Inflammatory macrophage (primary cell): Measurements from ENCODE around the gene NOP16.

Experiments used
- DNase-seq, 2 donors: peaks; one replicate each; pipeline ENCODE4 v3.0.0-alpha.2; 2020 to 2022

Gene NOP16

DNA sequence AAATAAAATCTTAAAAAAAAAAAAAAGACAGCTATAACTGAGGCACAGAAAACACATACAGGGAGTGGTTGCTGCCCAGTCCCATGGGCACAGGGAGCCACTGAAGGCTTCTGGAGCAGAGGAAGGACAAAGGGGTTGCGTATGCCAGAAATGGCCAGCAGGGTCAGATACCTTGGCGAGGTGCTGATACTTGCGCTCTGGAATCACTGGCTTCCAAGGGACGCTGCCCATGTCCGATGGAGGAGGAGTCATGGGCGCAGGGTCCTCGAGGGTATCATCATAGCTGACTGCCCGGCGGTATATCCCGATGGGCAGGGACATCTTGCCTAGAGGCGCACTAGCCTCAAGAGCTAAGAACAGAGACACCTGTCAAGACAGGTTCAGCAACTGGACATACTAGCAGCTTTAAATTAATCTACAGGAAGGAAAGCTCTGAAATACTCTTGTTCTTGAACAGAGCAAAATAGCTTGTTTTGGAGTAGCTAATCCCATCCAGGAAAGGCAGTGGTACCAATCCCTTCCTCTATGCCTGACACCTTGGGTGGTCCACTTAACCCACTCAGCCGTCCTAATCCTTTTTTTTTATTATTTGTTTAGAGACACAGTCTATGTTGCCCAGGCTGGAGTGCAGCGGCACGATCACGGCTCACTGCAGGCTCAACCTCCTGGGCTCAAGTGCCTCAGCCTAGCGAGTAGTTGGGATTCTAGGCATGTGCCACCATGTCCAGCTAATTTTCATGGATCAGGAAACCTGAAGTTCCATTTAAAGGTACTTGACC, 32.8 kb downstream of the NOP16 start:
- no peak for DNase-seq

DNA sequence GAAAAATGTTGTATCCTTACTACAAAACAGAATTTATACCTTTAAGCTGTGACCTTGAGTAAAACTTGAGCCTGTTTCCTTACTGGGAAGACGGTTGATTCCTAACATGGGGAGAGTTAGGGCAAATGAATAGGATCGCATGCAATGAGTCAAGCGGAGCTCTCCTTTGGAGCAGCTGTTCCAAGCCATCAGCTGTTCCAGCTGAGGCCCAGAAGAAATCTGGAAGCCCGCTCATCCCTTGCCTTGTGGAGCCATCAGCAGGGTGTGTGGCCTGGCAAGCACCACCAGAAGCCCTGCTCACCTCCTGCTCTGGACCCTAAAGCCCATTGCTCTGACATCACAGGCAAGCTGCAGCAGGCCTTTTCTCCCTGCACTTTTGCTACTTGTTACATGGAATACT, 34.9 kb downstream of the NOP16 start:
- no peak for DNase-seq

DNA sequence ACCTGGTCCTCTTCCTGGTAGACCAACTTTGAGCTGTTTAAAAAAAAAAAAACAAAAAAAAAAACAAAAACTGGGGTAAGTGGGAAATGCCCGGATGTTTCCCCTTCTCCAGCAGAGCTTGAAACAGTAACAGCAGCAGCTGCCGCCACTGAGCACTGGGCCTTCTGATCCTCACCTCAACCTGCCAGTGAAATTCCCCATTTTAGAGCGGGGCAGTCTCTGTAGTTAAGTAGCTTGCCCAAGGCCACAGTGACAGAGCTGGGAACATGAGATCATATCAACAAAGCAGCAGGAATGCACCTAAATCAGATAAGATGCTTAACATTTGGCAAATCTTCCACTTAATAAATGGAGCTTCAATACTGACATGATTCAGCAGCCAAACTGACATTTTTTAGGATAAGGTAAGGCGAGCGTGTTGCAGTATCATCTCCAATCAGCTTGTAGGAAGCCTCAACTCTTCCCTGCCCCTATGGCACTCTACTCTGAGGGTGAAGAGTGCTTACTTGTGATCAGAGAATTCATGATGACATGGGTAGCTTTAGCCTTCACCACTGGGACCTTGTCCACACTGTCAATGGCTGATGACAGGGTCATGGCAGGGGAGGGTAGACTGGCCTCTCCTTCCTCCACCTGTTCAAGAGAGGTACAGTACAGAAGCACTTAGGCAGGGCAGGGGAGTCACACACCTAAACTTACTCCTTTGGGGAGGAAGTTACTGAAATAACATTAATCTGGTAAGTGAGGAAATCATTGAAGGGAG, 36.1 kb downstream of the NOP16 start:
- no peak for DNase-seq

DNA sequence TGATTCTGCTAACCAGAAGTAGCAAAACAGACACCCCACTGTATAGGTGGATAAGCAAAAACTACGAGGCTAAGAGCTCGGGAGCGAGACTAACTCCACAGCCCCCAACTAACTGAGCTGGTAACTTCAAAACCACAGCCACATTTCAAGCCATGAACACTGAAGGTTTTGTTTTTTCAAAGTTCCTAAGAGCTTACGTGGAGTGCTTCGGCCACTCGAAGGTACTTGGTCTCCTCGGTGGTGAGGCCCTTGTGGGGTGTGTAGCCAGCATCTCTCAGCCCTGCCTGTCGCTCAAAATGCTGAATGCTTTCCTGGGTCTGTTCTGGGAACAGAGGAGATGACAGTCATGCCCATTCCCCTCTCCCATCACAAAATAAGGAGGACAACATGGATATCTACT, 38.0 kb downstream of the NOP16 start:
- no peak for DNase-seq

DNA sequence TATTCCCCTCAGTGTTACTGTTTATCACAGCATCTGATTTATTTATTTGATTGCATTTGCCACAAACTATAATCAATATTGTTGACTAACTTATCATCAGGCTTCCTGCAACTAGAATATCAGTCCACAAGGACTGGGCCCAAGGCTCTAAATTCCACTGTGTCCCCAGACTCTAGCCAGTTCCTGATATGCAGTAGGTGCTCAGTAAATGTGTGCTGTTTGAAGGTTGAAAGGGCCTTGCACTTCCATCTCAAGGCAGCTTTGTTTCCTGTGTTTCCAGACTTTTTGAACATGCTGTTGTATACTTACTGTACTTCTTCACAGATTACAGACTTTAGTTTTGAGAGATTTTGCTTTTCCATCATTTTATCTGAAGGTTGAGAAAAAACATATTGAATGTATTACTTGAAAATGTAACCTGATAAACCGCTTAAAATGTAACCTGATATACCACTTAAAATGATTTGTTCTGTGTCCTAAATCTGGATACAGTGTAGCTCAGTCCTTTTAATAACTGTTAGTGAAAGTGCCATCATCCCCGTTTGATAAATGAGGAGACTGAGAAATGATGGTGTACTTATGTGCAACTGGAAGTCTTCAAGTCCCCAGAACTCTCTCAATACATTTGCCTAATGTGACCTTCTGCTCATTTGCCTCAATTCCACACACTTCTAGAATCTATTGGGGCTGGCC, 45.5 kb downstream of the NOP16 start:
- no peak for DNase-seq

DNA sequence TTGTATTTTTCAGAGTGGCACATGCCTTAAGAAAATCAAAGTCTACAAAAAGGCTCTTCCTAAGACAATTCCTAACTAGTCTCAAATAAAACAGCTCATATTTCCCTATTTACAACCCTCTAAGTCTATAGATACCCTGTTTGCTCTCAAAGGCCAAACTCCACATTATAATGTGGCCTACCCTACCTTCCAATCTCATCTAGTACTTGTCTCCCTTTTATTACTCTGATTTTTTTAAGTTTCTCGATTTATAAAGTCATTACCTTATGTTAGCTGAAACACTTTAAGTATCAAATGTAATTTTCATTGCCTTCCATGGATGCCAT, 46.3 kb downstream of the NOP16 start:
- DNase-seq: no peak

DNA sequence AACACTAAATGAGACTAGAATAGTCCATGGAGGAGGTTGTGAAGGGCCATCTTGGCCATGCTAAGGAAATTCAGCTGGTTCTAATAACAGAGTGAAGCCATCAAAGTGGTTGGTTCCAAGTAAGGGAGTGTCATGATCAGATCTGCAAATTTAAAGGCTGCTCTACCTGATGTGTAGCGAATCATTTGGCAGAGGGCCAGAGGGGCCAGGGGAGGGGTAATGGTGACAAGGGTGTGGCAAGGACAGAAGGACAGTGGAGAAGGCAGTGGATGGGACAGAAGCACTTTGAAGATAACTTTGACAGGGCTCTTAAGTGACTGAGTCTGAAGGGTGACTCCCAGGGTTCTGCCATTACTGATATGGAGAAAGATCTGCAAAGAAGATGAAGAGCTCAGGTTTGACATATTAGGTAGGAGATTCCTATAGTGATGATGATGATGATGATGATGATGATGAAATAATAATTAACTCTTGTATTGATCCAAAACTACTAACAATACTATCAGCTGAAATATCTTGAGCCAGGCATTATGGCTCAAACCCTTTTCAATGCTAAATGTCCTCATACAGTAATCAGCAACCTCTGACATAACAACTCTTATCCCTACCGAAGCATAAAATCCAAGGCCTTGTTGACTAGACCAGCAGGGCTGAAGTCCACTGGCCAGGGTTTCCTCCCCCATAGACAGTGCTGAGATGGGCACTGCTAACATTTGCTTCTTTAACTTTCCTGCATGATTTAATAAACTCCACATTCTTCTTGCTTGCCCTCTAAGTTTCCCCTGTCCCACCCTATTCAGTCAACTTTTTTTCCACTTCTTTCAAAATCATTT, 46.9 kb downstream of the NOP16 start:
- DNase-seq: no peak

DNA sequence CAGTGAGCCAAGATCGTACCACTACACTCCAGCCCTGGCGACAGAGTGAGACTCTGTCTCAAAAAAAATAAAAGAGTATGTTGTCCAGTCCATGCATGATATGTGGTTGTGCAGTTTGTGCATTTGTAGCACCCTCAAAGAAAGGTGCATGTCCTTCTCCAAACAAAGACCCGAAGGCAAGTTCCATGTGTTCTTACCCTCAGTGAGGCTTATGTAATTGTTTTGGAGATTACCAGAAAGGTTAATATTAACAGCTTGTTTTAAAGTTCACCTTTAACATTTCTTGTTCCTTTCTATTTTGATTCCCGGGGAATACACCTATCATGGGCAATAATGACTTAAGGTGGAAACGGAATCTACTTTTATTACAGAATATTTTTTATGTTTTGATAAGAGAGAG, 49.1 kb downstream of the NOP16 start:
- DNase-seq: no peak

DNA sequence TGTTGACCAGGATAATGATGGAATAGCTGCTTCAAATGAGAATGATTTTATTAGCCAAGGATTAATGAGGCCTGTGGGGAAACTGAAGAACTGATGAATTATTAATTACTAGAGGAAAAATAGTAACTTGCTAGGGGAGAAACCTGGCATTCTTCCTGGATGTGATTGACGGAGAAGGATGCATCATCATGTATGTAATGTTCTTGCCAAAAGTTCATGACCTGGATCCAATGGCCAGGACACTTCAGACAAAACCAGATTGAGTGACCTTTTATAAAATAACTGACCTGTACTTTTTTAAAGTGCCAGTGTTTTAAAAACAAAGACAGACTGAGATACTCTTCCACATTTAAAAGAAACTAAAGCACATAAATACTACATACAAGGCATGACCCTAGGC, 50.5 kb downstream of the NOP16 start:
- DNase-seq: no peak

DNA sequence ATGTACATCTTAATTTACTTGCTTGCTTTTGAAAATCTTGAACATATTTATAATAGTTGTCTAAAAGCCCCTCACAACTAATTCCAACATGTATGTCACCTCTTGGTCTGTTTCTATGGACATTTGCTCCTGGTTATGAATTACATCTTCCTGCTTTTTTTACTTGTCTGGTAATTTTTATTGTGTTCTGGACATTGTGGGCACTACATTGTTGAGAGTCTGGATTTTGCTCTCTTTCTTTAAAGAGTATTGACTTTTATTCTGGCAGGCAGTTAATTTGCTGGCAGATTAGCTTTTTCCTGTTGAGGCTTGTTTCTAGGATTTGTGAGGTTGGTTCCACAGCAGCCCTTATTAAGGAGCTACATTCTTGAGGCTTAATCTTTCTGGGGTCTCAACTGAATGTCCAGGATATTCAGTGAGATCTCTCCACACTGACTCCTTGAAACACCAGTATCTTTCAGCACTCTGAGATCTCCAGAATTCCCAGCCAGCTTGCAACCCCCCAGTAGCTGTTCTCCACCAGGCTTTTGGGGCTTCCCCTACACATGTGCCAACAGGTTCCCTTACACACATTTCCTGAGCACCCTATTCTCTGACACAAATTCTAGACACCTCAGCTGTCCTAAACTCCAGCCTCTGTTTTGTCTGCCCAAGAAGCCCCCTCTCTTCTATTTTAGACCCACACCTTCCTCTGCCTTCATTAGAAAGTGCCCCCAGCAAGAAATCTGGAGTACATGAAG, 54.2 kb downstream of the NOP16 start:
- no peak for DNase-seq
